HUES64 (cell line): ENCODE data around the gene ANGPT4.

Experiments
- H3K27ac ChIP-seq: 2 replicates; pipeline ENCODE4 v1.7.0; 2013; ENCODE audit warnings: low read depth, low read length, inconsistent platforms
- H3K27me3 ChIP-seq: 2 replicates; pipeline ENCODE4 v1.6.1; 2013; ENCODE audit warnings: mild to moderate bottlenecking, low read length; ENCODE audit not compliant: insufficient read depth
- H3K36me3 ChIP-seq: 2 replicates; pipeline ENCODE4 v1.6.1; 2013; ENCODE audit warnings: mild to moderate bottlenecking, low read length; ENCODE audit not compliant: insufficient read depth
- H3K4me1 ChIP-seq: 2 replicates; pipeline ENCODE4 v1.6.1; 2013; ENCODE audit warnings: mild to moderate bottlenecking, low read length, moderate library complexity; ENCODE audit not compliant: insufficient read depth
- H3K4me3 ChIP-seq: 2 replicates; pipeline ENCODE4 v1.5.1; 2013; ENCODE audit warnings: mild to moderate bottlenecking, low read length, moderate library complexity
- H3K9ac ChIP-seq: 2 replicates; pipeline ENCODE4 v1.6.1; 2013; ENCODE audit warnings: mild to moderate bottlenecking, low read depth, low read length
- H3K9me3 ChIP-seq: 2 replicates; pipeline ENCODE4 v1.6.1; 2013; ENCODE audit warnings: low read depth, low read length; ENCODE audit not compliant: insufficient read depth
- WGBS: fragments of 150-250, 120-280 bp; methylation state at CpG from one replicate; pipeline ENCODE4 v1.1.7; 2013; ENCODE audit warnings: missing lambda C conversion rate; 5-methylcytosine and 5-hydroxymethylcytosine counted together

Gene ANGPT4

DNA sequence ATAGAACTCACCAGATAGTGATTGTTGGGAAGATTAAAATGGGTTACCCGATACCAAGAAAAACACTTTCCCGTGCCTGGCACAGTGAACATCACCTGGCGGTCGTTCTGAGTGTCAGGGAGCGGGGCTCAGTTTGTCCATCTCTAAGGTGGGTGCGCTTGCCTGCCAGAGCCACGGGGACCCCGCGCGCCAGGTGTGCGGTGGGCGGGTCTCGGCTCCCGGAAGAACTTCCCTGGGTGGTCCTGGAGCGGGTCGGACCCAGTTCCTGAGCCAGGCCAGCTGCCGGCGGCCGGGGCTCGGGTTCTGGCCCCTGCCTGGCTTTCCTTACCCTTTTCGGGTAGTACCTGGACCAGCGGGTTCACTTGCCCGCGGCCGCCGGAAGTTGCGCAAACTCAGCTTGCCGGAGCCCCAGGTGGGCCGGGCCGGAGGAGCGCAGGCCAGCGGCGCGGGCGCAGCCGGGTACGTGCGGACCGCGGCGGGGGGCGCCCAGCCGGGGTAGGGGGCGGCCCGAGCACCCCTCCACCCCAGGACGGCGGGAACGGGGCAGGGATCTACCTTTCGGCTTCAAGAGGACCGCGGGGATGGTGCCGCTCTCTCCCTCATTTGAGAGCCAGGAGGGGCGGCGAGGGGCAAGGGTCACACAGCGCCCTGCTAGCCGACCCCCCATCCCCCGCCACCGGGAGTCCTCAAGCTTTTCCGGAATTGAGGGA lies 75.1 kb downstream of the ANGPT4 start:
- no peak overlapping the region for H3K27ac ChIP-seq
- peak overlapping the region; percentile 70 for H3K4me3 ChIP-seq
- 9% methylated on average over 59 of the region's 59 CpGs for WGBS
- peak overlapping the region; percentile 49; the same call in 1 of the 2 replicates for H3K9ac ChIP-seq
- H3K9me3 ChIP-seq, result no peaks in the 10 kb centered on the region
- peaks cover 16% of the 10 kb centered on the region for H3K4me1 ChIP-seq
- H3K27me3 ChIP-seq, result peaks cover 53% of the 10 kb centered on the region
- H3K36me3 ChIP-seq, result no peaks in the 10 kb centered on the region

DNA sequence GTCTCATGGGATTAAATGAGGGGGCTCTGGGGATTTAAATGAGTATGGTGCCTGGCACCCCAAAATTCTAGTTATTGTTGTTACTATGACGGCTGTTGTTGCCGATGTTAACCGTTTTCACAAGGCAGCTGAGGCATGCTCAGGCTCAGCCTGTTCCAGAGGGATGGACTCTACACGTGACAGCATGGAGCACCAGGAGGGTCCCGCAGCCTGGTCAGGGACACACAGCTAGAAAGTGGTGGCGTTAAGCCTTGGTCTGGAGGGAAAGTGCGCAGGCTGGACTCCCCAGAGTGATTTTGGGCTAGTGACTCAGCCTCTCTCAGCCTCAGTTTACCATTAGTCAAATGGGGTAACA lies 75.7 kb downstream of the ANGPT4 start:
- Histone ChIP-seq H3K9me3 (no peaks in the 10 kb centered on the region), H3K27me3 (peaks cover 50% of the 10 kb centered on the region), H3K27ac (no peak overlapping the region), H3K4me1 (peaks cover 12% of the 10 kb centered on the region), H3K4me3 (peak overlapping the region; percentile 70; the same call in 1 of the 2 replicates), H3K36me3 (no peaks in the 10 kb centered on the region), H3K9ac (no peak overlapping the region)
- WGBS, result 84% methylated on average over 7 of the region's 7 CpGs

DNA sequence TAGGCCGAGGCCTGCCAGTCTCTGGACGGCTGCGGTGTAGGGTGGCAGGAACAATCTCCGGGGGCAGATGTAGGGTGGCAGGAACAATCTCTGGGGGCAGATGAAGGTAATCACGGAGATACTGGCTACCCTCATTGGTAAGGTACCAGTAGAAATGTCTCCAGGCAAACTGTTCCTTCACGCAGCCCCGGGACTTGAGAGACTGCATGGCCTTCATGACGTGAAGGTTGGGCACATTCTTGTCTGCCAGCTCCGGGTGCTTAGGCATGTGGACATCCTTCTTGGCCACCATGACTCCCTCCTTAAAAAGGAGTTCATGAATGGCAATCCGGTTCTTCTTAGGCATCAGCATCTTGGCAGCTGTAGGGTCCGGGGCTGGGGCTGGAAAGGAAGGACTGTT lies 76.5 kb downstream of the ANGPT4 start:
- Histone ChIP-seq H3K27ac (no peak overlapping the region), H3K4me3 (no peak overlapping the region), H3K9me3 (no peaks in the 10 kb centered on the region), H3K27me3 (peaks cover 50% of the 10 kb centered on the region), H3K36me3 (no peaks in the 10 kb centered on the region), H3K9ac (no peak overlapping the region), H3K4me1 (peaks cover 12% of the 10 kb centered on the region)
- WGBS, result 89% methylated on average over 11 of the region's 11 CpGs

DNA sequence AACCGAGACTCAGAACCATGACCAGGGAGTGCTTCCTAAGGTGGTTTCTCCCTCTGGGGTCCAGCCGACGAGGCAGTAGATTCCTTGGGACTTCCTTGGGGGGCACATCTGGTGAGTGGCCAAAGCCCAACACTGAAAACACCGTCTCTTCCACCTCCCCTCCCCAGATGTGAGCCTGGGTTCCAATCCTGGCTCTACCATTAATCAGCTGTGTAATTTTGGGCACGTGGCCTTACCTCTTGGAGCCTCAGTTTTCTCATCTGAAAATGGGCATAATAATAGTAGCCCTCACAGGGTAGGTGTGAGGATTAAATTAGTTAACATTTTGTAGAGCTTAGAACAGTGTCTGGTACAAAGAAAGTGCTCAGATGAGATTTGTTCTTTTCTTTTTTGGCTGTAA lies 77.1 kb downstream of the ANGPT4 start:
- whole genome bisulfite sequencing, result 85% methylated on average over 5 of the region's 5 CpGs
- no peaks in the 10 kb centered on the region for H3K9me3 ChIP-seq
- H3K4me1 ChIP-seq, result peaks cover 9% of the 10 kb centered on the region
- no peak overlapping the region for H3K9ac ChIP-seq
- H3K36me3 ChIP-seq, result no peaks in the 10 kb centered on the region
- no peak overlapping the region for H3K27ac ChIP-seq
- H3K4me3 ChIP-seq, result no peak overlapping the region
- H3K27me3 ChIP-seq, result peaks cover 56% of the 10 kb centered on the region

DNA sequence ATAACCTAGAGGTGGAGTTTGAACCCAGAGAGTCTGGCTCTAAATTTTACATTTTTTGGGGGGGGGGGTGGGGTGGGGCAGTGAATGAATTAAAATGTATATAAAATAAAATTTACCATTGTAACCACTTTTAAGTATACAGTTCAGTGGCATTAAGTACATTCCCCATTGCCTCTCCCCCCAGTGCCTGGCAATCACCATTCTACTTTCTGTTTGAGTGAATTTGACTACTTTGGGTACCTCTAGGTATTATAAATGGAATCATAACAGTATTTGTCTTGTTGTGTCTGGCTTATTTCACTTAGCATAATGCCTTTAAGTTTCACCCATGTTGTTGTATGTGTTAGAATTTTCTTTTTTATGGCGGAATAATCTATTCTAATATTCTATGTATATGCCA lies 79.9 kb downstream of the ANGPT4 start:
- Histone ChIP-seq H3K27me3 (peaks cover 29% of the 10 kb centered on the region), H3K9me3 (no peaks in the 10 kb centered on the region), H3K36me3 (no peaks in the 10 kb centered on the region), H3K9ac (no peak overlapping the region), H3K4me3 (no peak overlapping the region), H3K27ac (no peak overlapping the region), H3K4me1 (peaks cover 3% of the 10 kb centered on the region; the same call in 1 of the 2 replicates)
- WGBS, result no CpG with 5 or more reads among the region's 1 CpG

DNA sequence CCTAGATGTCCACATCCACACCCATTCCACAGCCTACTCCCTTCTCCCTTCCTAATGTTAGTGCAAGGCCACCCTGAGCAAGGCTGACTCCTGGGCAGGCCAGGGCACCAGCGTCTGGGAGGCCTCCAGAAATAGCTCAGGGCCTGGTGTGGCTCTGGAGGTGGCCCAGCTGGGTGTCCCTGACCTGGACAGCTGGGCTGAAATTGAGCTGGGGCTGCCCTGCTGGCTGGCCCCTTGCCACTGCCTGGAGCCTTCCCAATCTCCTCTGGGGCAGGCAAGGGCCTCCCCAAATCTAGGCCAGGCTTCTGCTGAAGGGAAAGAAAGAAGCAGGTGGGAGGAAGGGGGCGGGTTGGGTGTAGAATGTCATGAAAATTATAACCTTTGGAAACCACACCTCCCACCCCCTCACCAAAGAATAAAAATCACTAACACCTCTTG lies 80.5 kb downstream of the ANGPT4 start:
- H3K9me3 ChIP-seq, result no peaks in the 10 kb centered on the region
- no peak overlapping the region for H3K27ac ChIP-seq
- peaks cover 3% of the 10 kb centered on the region; the same call in 1 of the 2 replicates for H3K4me1 ChIP-seq
- H3K9ac ChIP-seq, result no peak overlapping the region
- peaks cover 24% of the 10 kb centered on the region for H3K27me3 ChIP-seq
- no peak overlapping the region for H3K4me3 ChIP-seq
- H3K36me3 ChIP-seq, result no peaks in the 10 kb centered on the region
- 56% methylated on average over 1 of the region's 2 CpGs for WGBS

DNA sequence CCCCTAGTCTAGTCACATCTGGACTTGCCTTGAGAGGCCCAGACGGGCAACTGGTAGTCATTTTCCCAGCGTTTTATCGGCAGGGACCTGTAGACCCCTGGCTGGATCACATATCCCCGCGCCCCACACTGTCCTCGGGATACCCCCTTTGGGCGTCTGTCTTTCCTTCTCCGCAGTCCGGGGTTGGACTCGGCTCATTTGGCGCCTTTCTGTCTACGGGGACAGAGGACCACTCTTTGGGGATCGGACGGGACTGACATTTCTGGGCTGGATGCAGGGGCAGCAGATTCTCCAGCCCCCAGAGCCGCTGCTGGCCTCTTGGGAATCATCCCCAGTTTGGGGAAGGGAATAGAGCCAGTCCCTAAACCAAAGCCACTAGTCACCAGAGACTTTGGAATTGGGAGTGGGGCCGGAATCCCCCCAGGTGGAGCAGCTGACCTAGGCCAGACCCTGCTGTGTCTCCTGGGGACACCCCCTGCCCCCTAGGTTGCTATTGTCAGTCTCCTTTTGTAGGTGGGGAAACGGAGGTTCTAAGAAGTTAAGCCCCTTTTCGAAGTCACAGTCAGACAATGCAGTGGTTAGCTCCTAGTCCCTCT lies 81.9 kb downstream of the ANGPT4 start:
- Histone ChIP-seq H3K9me3 (no peaks in the 10 kb centered on the region), H3K4me3 (peak overlapping the region; percentile 77), H3K27ac (no peak overlapping the region), H3K4me1 (peaks cover 3% of the 10 kb centered on the region; the same call in 1 of the 2 replicates), H3K27me3 (peaks cover 18% of the 10 kb centered on the region), H3K36me3 (no peaks in the 10 kb centered on the region), H3K9ac (peak overlapping the region; percentile 90; the same call in 1 of the 2 replicates)
- WGBS, result 5% methylated on average over 18 of the region's 18 CpGs

DNA sequence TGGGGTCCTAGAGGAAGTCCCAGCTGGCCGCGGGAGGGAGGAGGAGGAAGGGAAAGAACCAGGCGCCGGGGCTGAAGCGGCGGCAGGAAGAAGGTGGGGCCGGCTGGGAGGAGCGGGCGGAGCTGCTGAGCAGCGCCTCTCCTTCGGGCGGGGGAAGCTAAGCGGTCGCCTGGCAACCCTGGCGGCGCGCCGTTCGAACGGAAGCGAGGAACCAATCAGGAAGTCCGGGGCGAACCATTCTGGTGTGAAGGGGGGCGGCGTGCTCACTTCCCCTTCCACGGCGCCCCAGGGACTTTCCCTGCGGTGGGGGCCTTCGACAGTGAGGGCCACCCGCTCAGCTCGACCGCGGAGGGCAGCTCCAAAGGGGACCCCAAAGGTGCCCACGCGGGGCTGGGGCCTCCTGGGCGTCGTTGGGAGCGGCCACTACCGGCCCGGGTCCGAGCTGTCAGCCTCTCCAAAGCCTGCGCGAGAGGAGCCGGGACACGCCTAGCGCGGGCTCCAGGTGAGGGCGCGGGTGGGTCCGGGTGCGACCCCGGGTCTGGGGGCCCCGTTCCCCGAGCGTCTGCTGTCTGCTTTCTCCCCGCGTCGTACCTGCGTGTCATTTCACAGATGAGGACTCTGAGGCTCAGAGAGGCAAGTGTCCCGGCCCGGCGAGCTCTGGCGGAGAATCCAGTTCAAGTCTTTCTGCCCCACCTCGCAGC lies 82.5 kb downstream of the ANGPT4 start, which contains the start of gene FAM110A:
Gene FAM110A (plus strand): TSS at position 266 of the 701 bp plus-strand sequence. CDS start 11,090 bp downstream, outside the sequence.
- Histone ChIP-seq H3K4me3 (peak within 1 kb of the TSS; percentile 77), H3K27ac (peak within 1 kb of the TSS; percentile 69), H3K36me3 (no peaks in the 10 kb centered on the region), H3K27me3 (peaks cover 18% of the 10 kb centered on the region), H3K4me1 (peaks cover 3% of the 10 kb centered on the region; the same call in 1 of the 2 replicates), H3K9me3 (no peaks in the 10 kb centered on the region), H3K9ac (peak within 1 kb of the TSS; percentile 90)
- WGBS, result under 1% methylated on average over 64 of the region's 64 CpGs

DNA sequence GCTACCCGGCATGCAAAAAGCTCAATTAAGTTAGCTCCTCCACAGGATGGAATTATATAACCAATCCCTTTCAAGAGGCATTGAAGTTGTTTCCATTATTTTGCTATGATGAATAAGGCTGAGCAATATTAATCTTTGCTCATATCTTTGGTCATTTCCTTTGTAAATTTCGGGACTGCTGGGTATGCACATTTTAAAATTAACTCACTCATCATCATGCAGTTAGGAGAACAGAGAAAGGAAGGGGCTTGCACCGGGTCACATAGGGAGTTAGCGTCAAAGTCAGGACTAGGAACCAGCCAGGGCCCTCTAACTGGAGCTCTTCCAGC lies 83.0 kb downstream of the ANGPT4 start:
- WGBS, result 28% methylated on average over 3 of the region's 4 CpGs
- no peak overlapping the region for H3K9ac ChIP-seq
- H3K4me3 ChIP-seq, result peak overlapping the region; percentile 25

DNA sequence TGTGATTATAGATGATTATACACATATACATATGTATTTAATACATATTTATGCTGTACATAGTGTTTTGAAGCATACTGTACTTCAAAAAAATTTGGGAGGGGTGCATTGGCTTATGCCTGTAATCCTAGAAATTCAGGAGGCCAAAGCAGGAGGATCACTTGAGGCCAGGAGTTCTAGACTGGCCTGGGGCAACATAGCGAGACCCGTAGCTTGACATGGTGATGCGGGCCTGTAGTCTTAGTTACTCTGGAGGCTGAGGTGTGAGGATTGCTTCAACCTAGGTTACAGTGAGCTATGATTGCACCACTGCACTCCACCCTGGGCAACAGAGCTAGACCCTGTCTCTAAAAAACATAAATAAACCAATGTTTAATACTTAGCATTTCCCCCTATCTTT lies 84.2 kb downstream of the ANGPT4 start:
- no peak overlapping the region for H3K9ac ChIP-seq
- H3K4me1 ChIP-seq, result peaks cover 3% of the 10 kb centered on the region; the same call in 1 of the 2 replicates
- H3K27me3 ChIP-seq, result peaks cover 18% of the 10 kb centered on the region
- WGBS, result 97% methylated on average over 3 of the region's 3 CpGs
- no peak overlapping the region for H3K27ac ChIP-seq
- no peaks in the 10 kb centered on the region for H3K36me3 ChIP-seq
- no peak overlapping the region for H3K4me3 ChIP-seq
- no peaks in the 10 kb centered on the region for H3K9me3 ChIP-seq

More for the DNA sequence above, 83.0 kb downstream of the ANGPT4 start:
- peaks cover 3% of the 10 kb centered on the region; the same call in 1 of the 2 replicates for H3K4me1 ChIP-seq
- peaks cover 18% of the 10 kb centered on the region for H3K27me3 ChIP-seq
- no peak overlapping the region for H3K27ac ChIP-seq
- no peaks in the 10 kb centered on the region for H3K9me3 ChIP-seq
- no peaks in the 10 kb centered on the region for H3K36me3 ChIP-seq

DNA sequence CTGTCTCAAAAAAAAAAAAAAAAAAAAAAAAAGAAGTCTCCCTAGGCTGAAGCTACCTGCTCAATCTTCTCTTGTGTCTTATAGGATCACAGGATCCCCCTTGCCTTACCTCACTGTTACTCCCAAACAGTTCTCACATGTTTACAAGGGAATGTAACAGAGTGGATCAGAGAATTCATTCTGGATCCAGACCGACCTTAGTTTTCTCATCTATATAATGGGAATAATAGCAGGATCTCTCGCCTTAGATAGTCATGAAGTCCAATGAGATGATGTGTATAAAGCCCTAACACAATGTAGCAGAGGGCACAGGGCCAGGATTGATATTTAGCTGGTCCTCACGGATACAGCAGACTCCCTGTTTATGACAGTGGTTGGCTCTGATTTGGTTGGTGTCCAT lies 84.9 kb downstream of the ANGPT4 start:
- WGBS, result 95% methylated on average over 2 of the region's 3 CpGs
- Histone ChIP-seq H3K9ac (no peak overlapping the region), H3K36me3 (no peaks in the 10 kb centered on the region), H3K4me3 (no peak overlapping the region), H3K27ac (no peak overlapping the region), H3K9me3 (no peaks in the 10 kb centered on the region), H3K27me3 (peaks cover 18% of the 10 kb centered on the region), H3K4me1 (peaks cover 3% of the 10 kb centered on the region; the same call in 1 of the 2 replicates)
